H54 (cell line): ENCODE measurements around the gene MPP3.
A peak's percentile ranks its signal among the peaks of the same experiment; 100 is the strongest.
"Not testable (repeated sequence)": the region's sequence is repeated elsewhere in the genome, so short reads cannot be mapped to it uniquely, and the experiment has no call there.

Source experiments
- DNase-seq: peaks from one replicate; pipeline ENCODE4 v3.0.0; 2011; ENCODE audit warnings: low spot score, mixed read lengths; ENCODE audit not compliant: insufficient read length
- FAIRE-seq: peaks from 3 replicates; lab custom pipeline; 2011; peaks lifted over from hg19 to GRCh38; lab: Jason Lieb, UNC
- POLR2A ChIP-seq: IDR thresholded peaks from 2 replicates; pipeline ENCODE4 v1.6.1; 2011; ENCODE audit warnings: low read depth, mild to moderate bottlenecking, low read length

MPP3 gene

GRCh38 chr17:43814714-43815113 lies 18.2 kb downstream of the MPP3 start:
- no peak for FAIRE-seq
- DNase-seq = peak; percentile 58
- no peak for TF ChIP-seq POLR2A

- TF ChIP-seq POLR2A = no peak
- FAIRE-seq (no peak), DNase-seq (no peak)
Observed at GRCh38 chr17:43814026-43814425, 18.9 kb downstream of the MPP3 start.

DNA sequence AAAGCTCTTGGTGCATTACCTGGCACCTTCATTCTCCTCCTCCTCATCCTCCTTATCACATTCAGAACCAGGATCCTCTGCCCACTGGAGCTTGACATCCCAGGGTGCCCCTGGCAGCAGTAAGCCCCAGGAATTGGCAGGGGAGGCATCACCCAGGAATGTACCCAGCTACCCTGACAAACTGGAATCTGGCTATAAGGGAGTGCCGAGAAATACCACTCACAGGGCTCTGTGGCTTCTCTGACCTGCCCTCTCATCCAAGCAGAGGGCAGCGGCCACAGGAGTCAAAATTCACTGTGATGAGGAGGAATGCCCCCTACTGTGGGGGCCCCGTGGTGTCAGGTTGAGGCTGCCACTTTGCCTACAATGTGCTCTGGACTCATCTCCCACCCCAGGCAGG lies 19.6 kb downstream of the MPP3 start:
- TF ChIP-seq POLR2A = no peak
- no peak for FAIRE-seq
- DNase-seq = peak; percentile 74

- no peak for DNase-seq
- no peak for FAIRE-seq
- TF ChIP-seq POLR2A = no peak
Observed at GRCh38 chr17:43812396-43813265, 20.3 kb downstream of the MPP3 start.

DNA sequence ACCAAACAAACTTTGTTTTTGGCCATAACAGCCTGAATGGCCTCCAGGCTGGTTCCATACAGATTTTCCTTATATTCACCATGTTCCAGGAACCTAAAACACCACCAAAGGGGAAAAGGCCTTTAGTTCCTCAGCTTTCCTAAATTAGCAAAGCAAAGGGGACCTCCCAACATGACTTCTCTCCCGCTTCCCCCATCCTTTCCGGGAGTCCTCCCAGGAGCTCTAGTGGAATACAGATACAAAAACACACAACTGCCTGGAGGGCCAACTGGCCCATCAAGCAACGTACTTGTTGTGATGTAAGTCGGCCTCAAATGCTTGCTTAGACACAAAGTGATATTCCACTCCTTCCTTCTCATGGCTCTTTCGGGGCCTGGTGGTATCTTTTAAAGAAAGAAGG lies 22.1 kb downstream of the MPP3 start:
- FAIRE-seq (no peak), DNase-seq (no peak)
- TF ChIP-seq POLR2A = no peak

DNA sequence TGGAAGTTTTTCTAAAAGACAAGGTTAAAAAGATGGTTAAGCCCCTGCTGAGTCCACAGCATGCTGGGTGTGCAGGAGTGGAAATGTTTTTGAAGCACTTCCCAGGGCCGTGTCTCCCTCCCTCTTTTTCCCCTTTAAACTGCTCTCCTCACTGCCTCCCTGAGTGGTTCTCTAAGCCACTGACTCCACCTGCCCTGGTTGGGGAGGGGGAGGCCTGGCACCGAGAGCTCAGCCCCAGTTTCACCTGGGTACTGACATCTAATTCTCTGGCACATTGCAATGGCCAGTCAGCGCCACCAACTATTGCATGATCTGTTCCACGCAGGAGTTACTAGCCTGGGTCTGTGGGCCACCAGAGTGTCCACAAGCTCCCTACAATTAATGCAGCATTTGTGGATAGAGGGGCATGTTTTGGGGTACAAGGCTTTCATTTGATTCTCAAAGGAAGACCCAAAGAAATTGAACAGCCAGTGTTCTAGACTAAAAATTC lies 22.7 kb downstream of the MPP3 start:
- TF ChIP-seq POLR2A = no peak
- FAIRE-seq = no peak
- no peak for DNase-seq

- no peak for TF ChIP-seq POLR2A
- DNase-seq = no peak
- FAIRE-seq = no peak
Observed at GRCh38 chr17:43809121-43809520, 23.8 kb downstream of the MPP3 start.

DNA sequence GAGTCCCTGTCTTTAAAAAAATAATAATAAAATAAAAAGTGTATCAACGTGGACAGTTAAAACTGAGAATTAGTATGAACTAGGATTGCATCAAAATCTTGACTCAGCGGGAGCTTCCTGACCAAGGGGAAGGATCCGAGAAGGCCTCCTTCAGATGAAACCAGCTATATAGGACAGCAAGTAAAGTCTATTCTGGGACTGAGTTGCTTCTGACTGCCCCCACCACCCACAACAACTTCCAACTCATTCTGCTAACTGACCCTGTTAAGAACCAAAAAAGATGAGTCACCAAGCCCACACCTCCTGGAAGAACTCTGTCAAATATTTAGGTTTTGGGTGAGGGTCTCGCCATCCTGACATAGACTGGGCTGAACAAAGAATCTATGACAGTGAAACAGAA lies 24.9 kb downstream of the MPP3 start:
- no peak for TF ChIP-seq POLR2A
- FAIRE-seq (no peak), DNase-seq (no peak)

GRCh38 chr17:43805117-43805516 lies 27.8 kb downstream of the MPP3 start:
- FAIRE-seq = no peak
- no peak for DNase-seq
- no peak for TF ChIP-seq POLR2A

GRCh38 chr17:43803758-43804157 lies 29.2 kb downstream of the MPP3 start:
- no peak for FAIRE-seq
- no peak for DNase-seq
- TF ChIP-seq POLR2A = no peak

GRCh38 chr17:43801844-43802243 lies 31.1 kb downstream of the MPP3 start:
- TF ChIP-seq POLR2A = no peak
- no peak for DNase-seq

GRCh38 chr17:43800736-43801135 lies 32.2 kb downstream of the MPP3 start:
- FAIRE-seq (no peak), DNase-seq (no peak)
- no peak for TF ChIP-seq POLR2A

More at GRCh38 chr17:43801844-43802243, 31.1 kb downstream of the MPP3 start:
- no peak for FAIRE-seq

DNA sequence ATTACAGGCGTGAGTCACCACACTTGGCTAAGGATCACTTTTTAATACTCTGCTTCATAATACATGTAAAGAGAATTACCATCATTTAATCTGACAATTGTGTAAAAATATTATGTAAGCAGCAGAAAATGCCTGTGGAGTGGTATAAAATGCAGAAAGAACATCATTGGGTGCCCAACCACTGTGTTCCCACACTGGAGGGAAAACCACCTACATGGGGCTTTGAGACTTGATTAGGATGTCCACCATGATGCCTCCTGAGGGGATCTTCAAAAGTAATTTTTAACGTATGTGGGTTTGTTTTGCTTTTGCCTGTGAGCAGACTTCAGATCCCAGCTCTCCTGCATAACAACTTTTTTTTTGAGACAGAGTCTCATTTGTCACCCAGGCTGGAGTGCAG lies 33.9 kb downstream of the MPP3 start:
- DNase-seq (no peak), FAIRE-seq (no peak)
- no peak for TF ChIP-seq POLR2A

DNA sequence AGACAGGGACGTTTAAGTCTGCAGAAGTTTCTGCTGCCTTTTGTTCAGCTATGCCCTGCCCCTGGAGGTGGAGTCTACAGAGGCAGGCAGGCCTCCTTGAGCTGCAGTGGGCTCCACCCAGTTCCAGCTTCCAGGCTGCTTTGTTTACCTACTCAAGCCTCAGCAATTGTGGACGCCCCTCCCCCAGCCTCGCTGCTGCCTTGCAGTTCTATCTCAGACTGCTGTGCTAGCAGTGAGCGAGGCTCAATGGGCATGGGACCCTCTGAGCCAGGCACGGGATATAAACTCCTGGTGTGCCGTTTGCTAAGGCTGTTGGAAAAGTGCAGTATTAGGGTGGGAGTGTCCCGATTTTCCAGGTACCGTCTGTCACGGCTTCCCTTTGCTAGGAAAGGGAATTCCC lies 34.9 kb downstream of the MPP3 start:
- not testable (repeated sequence) for FAIRE-seq, DNase-seq

GRCh38 chr17:43792668-43793067 lies 40.3 kb downstream of the MPP3 start:
- not testable (repeated sequence) for FAIRE-seq, DNase-seq
